AG09319 (cell line): Measurements from ENCODE around the gene NANS.

ENCODE experiments used
- DNase-seq: peaks from one replicate; pipeline ENCODE4 v3.0.0-alpha.2; 2010; ENCODE audit warnings: low read depth; ENCODE audit errors: extremely low read depth
- CTCF ChIP-seq: IDR thresholded peaks from 2 replicates; pipeline ENCODE4 v1.5.1; 2011; ENCODE audit warnings: low read depth, mild to moderate bottlenecking, inconsistent platforms, low read length, moderate library complexity

Gene NANS

GRCh38 chr9:98130576-98131228 is 74.2 kb downstream of the NANS start:
- TF ChIP-seq CTCF: no peak
- no peak for DNase-seq

- no peak for DNase-seq
Measured at GRCh38 chr9:98132158-98132557, 75.6 kb downstream of the NANS start.

More at GRCh38 chr9:98132158-98132557, 75.6 kb downstream of the NANS start:
- no peak for TF ChIP-seq CTCF
